GM18526 (cell line): ENCODE data around the gene SORBS2.

Experiments used
- POLR2A ChIP-seq: IDR thresholded peaks from 3 replicates; pipeline ENCODE4 v1.6.1; 2011; ENCODE audit not compliant: insufficient read length; ENCODE audit errors: extremely low read depth

SORBS2 gene

GRCh38 chr4:185679523-185679922, 132.5 kb downstream of the SORBS2 start:
- TF ChIP-seq POLR2A = no peak

DNA sequence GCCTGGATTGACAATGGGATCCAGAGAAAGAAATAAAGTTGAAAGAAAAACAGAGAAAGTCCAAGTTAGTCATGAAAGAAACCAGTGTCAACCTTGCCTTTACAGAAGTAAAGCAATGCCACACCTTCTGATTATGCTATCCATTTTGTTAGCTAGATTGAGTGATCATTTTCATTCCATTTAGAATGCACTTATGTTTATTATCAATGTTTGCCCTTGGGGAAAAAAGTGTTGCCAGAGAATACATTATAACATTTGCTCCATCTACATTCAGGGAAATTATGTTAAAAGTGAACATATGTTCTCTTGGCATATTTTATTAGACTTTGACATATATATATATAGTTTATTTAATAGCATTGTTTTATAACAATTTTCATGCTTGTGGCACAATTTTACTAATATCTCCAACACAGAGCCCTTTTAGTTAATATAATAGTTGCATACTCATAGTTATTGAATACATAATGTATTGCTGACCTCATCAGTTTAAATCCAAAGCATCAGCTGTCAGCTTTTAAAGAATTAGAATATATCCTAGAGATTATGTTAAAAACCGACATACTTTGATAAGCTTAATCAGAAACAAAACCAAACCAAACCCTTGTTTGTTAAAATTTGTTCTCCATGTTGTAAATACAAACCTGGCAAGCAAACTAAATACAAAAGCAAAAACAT, 134.2 kb downstream of the SORBS2 start:
- no peak for TF ChIP-seq POLR2A

DNA sequence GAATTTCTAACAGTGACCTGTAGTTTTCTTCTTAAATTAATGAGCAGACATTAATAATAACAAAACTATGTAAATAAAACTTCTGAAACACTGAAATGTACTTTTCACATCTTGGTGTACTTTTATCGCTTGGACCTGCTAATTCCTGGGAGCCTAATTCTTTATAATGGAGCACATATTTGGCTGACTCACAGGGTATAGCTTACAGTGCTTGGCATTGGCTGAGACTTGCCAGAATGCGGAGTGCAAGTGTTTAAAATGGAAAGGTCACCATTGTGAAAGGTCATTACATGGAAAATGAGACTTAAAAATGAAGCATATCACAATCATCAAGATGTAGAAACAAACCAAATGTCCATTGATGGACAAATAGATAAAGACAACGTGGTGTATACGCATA, 139.4 kb downstream of the SORBS2 start:
- no peak for TF ChIP-seq POLR2A

DNA sequence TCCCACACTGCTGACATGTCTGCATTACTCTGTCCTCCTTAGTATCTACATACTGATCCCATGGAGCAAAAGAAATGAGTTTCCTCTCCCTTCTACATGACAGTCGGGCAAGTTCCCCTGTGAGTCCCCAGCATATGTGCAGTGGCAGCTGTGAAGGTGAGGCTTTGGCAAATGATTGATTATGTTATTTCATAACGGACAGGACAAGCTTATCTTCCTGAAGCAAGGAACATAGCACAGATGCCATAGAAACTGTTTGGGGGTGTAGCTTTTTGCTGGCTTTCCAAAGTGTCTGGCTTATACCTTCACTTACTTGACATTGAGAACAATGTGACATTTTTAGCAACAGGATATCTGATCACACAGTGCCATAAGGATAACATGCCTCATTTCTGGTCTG, 139.8 kb downstream of the SORBS2 start:
- no peak for TF ChIP-seq POLR2A

- TF ChIP-seq POLR2A = no peak
Measured at GRCh38 chr4:185671496-185671895, 140.5 kb downstream of the SORBS2 start.

GRCh38 chr4:185671066-185671465, 140.9 kb downstream of the SORBS2 start:
- no peak for TF ChIP-seq POLR2A

DNA sequence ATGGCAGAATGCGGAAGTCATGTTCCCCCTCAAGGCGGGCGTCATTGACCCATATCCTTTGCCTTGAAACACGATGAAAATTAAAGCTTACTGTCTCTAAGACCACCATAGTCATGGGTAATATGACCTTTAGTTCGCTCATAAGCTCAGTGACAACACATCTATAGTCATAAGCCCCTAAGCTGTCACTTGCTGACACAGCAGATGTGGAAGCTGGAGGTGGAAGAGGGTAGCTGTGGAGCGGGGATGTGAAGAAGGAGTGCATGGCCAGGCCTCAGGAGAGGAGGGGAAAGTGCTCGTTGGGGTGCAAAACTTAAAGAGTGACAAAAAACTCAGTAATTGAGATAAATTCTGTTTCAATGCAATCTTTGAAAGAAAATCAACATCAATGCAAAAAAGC, 142.7 kb downstream of the SORBS2 start:
- TF ChIP-seq POLR2A = no peak

DNA sequence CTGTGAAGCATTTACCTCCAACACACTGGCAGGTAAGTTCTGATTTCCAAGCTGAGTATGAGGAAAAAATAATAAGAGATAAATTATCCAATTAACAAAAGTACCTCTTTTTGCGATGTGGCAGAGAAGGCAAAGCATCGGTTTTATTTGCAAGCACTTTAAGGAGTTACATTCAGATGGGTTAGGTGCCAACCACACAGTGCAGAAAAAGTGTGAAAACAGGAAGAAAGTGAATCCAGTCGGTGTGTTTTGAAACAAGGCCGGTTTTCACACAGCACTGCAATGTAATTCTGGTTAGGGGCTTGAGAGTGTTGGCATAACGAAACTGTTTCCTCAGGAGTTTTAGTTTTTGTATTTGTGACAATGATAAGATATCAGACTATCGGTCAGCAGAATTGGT, 145.8 kb downstream of the SORBS2 start:
- TF ChIP-seq POLR2A = no peak

DNA sequence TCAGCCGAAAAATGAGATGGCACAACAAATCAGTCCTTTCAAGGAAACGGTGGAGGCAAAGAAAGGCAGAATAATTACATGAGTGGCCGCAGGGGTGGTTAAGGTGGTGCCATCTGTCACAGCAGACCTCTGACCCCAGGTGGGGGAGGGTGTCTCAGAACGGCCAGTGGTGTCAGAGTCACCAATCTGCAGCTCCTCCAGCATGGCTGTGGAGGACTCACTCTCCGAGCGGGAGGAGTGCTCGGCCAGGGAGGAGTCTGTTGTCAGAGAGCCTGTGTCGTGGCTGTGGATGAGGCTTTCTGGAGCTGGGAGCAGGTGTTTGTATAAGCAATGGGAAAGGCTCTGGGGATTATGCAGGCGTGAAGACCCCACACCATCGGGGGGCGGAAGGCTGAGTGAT, 146.3 kb downstream of the SORBS2 start:
- TF ChIP-seq POLR2A = no peak

GRCh38 chr4:185664481-185664880, 147.5 kb downstream of the SORBS2 start:
- TF ChIP-seq POLR2A = no peak

- TF ChIP-seq POLR2A = no peak
Measured at GRCh38 chr4:185662030-185662778, 149.8 kb downstream of the SORBS2 start.

DNA sequence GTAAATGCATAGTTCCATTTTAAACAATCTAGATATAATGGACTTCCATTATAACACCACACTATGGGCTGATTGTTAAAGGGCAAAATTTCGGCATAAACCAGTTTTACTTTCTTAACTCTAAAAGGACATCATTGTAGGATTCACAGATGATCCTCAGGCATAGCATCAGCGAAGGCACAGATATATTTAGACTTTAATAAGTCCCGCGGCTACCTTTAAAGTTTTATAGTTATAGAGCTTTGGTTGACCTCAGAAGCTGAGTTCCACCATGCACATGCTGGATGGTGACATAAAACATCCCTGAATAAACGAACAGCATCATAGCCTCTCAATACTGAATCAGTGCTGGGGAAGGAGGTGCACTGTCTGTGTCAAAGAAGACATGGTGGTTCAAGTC, 151.7 kb downstream of the SORBS2 start:
- TF ChIP-seq POLR2A = no peak

DNA sequence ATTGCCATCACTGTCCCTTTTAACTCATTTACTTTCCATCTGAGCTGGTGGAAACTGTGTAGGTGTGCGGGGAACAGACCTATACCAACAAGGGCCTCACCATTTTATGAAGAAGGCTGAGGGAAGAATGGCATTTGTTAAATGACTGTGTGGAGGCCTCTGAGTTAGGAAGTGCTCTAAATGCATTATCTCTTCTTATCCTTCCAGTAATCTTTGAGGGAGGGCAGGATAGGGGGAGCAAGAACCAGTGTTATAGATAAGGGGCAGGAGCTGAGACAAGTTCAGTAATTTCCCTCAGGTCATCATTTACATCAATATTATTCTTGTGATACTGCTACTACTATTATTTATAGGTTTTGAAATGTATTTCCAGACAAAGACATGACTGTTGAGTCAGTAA, 154.3 kb downstream of the SORBS2 start:
- no peak for TF ChIP-seq POLR2A

DNA sequence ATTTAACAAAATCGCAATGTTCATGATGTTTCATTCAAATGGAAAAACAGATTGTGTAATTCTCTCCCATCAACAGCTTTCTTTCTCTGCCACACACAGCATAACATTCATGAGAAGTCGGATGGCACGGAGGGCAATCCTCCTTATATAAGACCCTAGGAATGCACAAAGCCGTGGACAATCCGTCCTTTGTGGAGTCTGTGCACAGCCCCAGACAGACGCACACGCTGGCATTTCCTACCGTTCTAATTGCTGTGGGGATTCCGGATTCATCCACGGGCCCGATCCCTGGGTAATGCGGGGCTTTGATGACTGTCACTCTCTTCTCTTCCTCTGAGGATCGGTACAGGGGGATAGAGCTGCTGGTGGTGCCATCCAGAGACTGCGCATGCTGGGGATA, 154.8 kb downstream of the SORBS2 start:
- no peak for TF ChIP-seq POLR2A

DNA sequence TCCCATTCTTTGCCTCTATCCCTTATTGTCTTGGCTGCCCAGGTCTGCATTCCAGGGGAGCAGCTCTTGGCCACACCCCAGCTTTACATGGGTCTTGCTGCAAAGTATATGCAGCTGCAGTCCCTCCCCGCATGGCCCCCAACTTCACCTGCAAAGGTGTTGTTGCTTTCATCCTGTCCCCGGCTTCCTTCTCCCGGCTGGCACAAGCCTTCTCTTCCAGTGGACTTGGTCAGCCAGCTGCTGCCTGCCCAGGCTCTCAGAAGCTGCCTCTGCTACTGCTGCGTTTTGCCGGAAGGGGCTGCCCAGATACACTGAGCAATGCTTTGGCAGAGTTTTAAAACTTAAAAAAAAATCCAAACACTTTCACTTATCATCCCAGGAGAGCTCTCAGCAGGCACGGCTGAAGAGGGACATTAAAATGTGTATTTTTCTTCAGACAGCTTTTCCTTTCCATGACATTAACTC, 155.5 kb downstream of the SORBS2 start:
- no peak for TF ChIP-seq POLR2A

- no peak for TF ChIP-seq POLR2A
Measured at GRCh38 chr4:185654965-185655554, 156.9 kb downstream of the SORBS2 start.
